Activated naive CD4-positive, alpha-beta T cell treated with anti-CD3 and anti-CD28 coated beads, Interleukin-2, amount 50 U/mL, for 72 hours (primary cell): Measurements from ENCODE around the gene AURKB. TPM values are rescaled to one million over a fixed set of nuclear protein-coding genes. Genes with fewer than 3 reads are reported as not detected.
"Not testable (repeated sequence)": the region's sequence is repeated elsewhere in the genome, so short reads cannot be mapped to it uniquely, and the experiment has no call there.

ENCODE experiments used
- ATAC-seq, 2 donors: fragments of 150-1000 bp; cut with Tn5 transposase; 2 replicates each; pipeline ENCODE4 v1.10.0; 2021; ENCODE audit warnings: mild to moderate bottlenecking in 2 of 2, moderate library complexity in 2 of 2
- DNase-seq, 2 donors: peaks; one replicate each; pipeline ENCODE4 v3.0.0; 2021 to 2022; ENCODE audit warnings: low spot score in 2 of 2
- H3K27ac Mint-ChIP-seq, 2 donors: one replicate each; pipeline ENCODE4 v1.8.0; 2022; ENCODE audit warnings: mild to moderate bottlenecking in 2 of 2, mixed read lengths in 2 of 2
- H3K36me3 Mint-ChIP-seq, 2 donors: one replicate each; pipeline ENCODE4 v1.8.0; 2022; ENCODE audit warnings: mixed read lengths in 2 of 2
- H3K9me3 Mint-ChIP-seq, 2 donors: one replicate each; pipeline ENCODE4 v1.8.0; 2022; ENCODE audit warnings: mixed read lengths in 2 of 2
- total RNA-seq, 2 donors: library from RNA; stranded (reverse); gene quantifications; one replicate each; pipeline ENCODE4 v1.2.3, GENCODE V29; 2022

AURKB gene
- 100 to 1,000 TPM; 169 to 319 TPM for total RNA-seq

- ATAC-seq (peak; percentile 97 to 98), DNase-seq (peak; percentile 91 to 94)
- Mint-ChIP-seq H3K27ac (peak within 1 kb of the TSS; percentile 97 to 98), H3K9me3 (no peaks in the 10 kb centered on the region), H3K36me3 (peaks cover 37 to 39% of the 10 kb centered on the region in 2 donors)
Measured at GRCh38 chr17:8209907-8210760, at the start of gene AURKB. AURKB (minus strand) TSS chr17:8210575; CDS start chr17:8210224, 351 bp downstream.

- Mint-ChIP-seq H3K36me3 (peaks cover 6 to 15% of the 10 kb centered on the region in 2 donors), H3K9me3 (no peaks in the 10 kb centered on the region), H3K27ac (no peak overlapping the region)
- DNase-seq, result no peak
- no peak for ATAC-seq
Measured at GRCh38 chr17:8257801-8258200, 47.4 kb upstream of the AURKB start.

- DNase-seq (no peak), ATAC-seq (no peak)
- Mint-ChIP-seq H3K9me3 (no peaks in the 10 kb centered on the region), H3K27ac (no peak overlapping the region), H3K36me3 (peaks cover 6 to 15% of the 10 kb centered on the region in 2 donors)
Measured at GRCh38 chr17:8256691-8257090, 46.3 kb upstream of the AURKB start.

- Mint-ChIP-seq H3K36me3 (peaks cover 6 to 15% of the 10 kb centered on the region in 2 donors), H3K9me3 (no peaks in the 10 kb centered on the region), H3K27ac (no peak overlapping the region)
- ATAC-seq (no peak), DNase-seq (no peak)
Measured at GRCh38 chr17:8256291-8256690, 45.9 kb upstream of the AURKB start.

GRCh38 chr17:8255499-8255898 is 45.1 kb upstream of the AURKB start:
- Mint-ChIP-seq H3K9me3 (no peaks in the 10 kb centered on the region), H3K36me3 (peaks cover 4 to 13% of the 10 kb centered on the region in 2 donors), H3K27ac (peak overlapping the region in 1 of 2 donors; percentile 27)
- ATAC-seq, result no peak
- DNase-seq, result no peak

GRCh38 chr17:8254881-8255280 is 44.5 kb upstream of the AURKB start:
- ATAC-seq (no peak), DNase-seq (no peak)
- Mint-ChIP-seq H3K27ac (peak overlapping the region in 1 of 2 donors; percentile 27), H3K9me3 (no peaks in the 10 kb centered on the region), H3K36me3 (peaks cover 10 to 19% of the 10 kb centered on the region in 2 donors)

- Mint-ChIP-seq H3K36me3 (peaks cover 17 to 28% of the 10 kb centered on the region in 2 donors), H3K27ac (peak overlapping the region in 1 of 2 donors; percentile 36), H3K9me3 (no peaks in the 10 kb centered on the region)
- DNase-seq (no peak), ATAC-seq (no peak)
Measured at GRCh38 chr17:8253801-8254200, 43.4 kb upstream of the AURKB start.

- not testable (repeated sequence) for H3K9me3 Mint-ChIP-seq, ATAC-seq, DNase-seq, H3K27ac Mint-ChIP-seq
- peaks cover 21 to 34% of the 10 kb centered on the region in 2 donors for H3K36me3 Mint-ChIP-seq
Measured at GRCh38 chr17:8251411-8251810, 41.0 kb upstream of the AURKB start.

GRCh38 chr17:8249621-8250500 is 39.5 kb upstream of the AURKB start:
- DNase-seq, result no peak
- no peak for ATAC-seq
- Mint-ChIP-seq H3K36me3 (peaks cover 30 to 35% of the 10 kb centered on the region in 2 donors), H3K27ac (peak overlapping the region; percentile 98 to 99), H3K9me3 (no peaks in the 10 kb centered on the region)

GRCh38 chr17:8248751-8249607 is 38.6 kb upstream of the AURKB start, which contains the start of gene PFAS:
PFAS (plus strand) TSS chr17:8249289; CDS start chr17:8253938, 4,649 bp downstream.
- ATAC-seq (peak; percentile 67 to 70), DNase-seq (peak; percentile 97)
- Mint-ChIP-seq H3K9me3 (no peaks in the 10 kb centered on the region), H3K36me3 (peaks cover 33 to 35% of the 10 kb centered on the region in 2 donors), H3K27ac (peak within 1 kb of the TSS; percentile 98 to 99)

- DNase-seq, result no peak
- Mint-ChIP-seq H3K9me3 (no peaks in the 10 kb centered on the region), H3K27ac (no peak overlapping the region), H3K36me3 (peaks cover 24 to 26% of the 10 kb centered on the region in 2 donors)
- no peak for ATAC-seq
Measured at GRCh38 chr17:8244768-8245167, 34.4 kb upstream of the AURKB start.

GRCh38 chr17:8243827-8244226 is 33.5 kb upstream of the AURKB start:
- H3K36me3 Mint-ChIP-seq, result peaks cover 18 to 21% of the 10 kb centered on the region in 2 donors
- ATAC-seq (no peak), DNase-seq (no peak)
- no peaks in the 10 kb centered on the region for H3K9me3 Mint-ChIP-seq
- H3K27ac Mint-ChIP-seq, result no peak overlapping the region

- Mint-ChIP-seq H3K27ac (peak overlapping the region; percentile 19 to 52), H3K9me3 (no peaks in the 10 kb centered on the region), H3K36me3 (peaks cover 11 to 14% of the 10 kb centered on the region in 2 donors)
- DNase-seq (no peak), ATAC-seq (no peak)
Measured at GRCh38 chr17:8237886-8238285, 27.5 kb upstream of the AURKB start.

- no peak for DNase-seq
- ATAC-seq, result no peak
- no peaks in the 10 kb centered on the region for H3K9me3 Mint-ChIP-seq
- peak overlapping the region; percentile 19 to 41 for H3K27ac Mint-ChIP-seq
- peaks cover 14 to 18% of the 10 kb centered on the region in 2 donors for H3K36me3 Mint-ChIP-seq
Measured at GRCh38 chr17:8237175-8237574, 26.8 kb upstream of the AURKB start.

- Mint-ChIP-seq H3K36me3 (peaks cover 14 to 18% of the 10 kb centered on the region in 2 donors), H3K27ac (no peak overlapping the region)
Measured at GRCh38 chr17:8235676-8236075, 25.3 kb upstream of the AURKB start.

More at GRCh38 chr17:8235676-8236075, 25.3 kb upstream of the AURKB start:
- no peaks in the 10 kb centered on the region for H3K9me3 Mint-ChIP-seq
- ATAC-seq (no peak), DNase-seq (no peak)
